BLaER1 (cell line): ENCODE data around the gene CDK7.

ENCODE experiments used
- H3K27ac ChIP-seq: shearing (Covaris generic); formaldehyde crosslinking; 2 replicates; pipeline ENCODE4 v1.8.1; 2022
- H3K27me3 ChIP-seq: shearing (Covaris generic); formaldehyde crosslinking; 2 replicates; pipeline ENCODE4 v1.8.1; 2022
- H3K36me3 ChIP-seq: shearing (Covaris generic); formaldehyde crosslinking; 2 replicates; pipeline ENCODE4 v1.8.1; 2022
- H3K4me1 ChIP-seq: shearing (Covaris generic); formaldehyde crosslinking; 2 replicates; pipeline ENCODE4 v1.8.1; 2022
- H3K4me2 ChIP-seq: shearing (Covaris generic); formaldehyde crosslinking; 2 replicates; pipeline ENCODE4 v1.8.1; 2022
- H3K4me3 ChIP-seq: shearing (Covaris generic); formaldehyde crosslinking; 2 replicates; pipeline ENCODE4 v1.8.1; 2022
- H3K9ac ChIP-seq: shearing (Covaris generic); formaldehyde crosslinking; 2 replicates; pipeline ENCODE4 v1.8.1; 2022
- H3K9me3 ChIP-seq: shearing (Covaris generic); formaldehyde crosslinking; 2 replicates; pipeline ENCODE4 v1.8.1; 2022
- H4K20me1 ChIP-seq: shearing (Covaris generic); formaldehyde crosslinking; 2 replicates; pipeline ENCODE4 v1.8.1; 2022
- Cebpa-rat ChIP-seq: shearing (Covaris generic); IDR thresholded peaks from 2 replicates; pipeline ENCODE4 v1.8.1; 2022

The CDK7 gene

GRCh38 chr5:69257577-69257976, 22.9 kb downstream of the CDK7 start:
- Histone ChIP-seq H3K36me3 (peaks cover 65% of the 10 kb centered on the region), H3K9ac (no peak overlapping the region), H3K4me3 (no peak overlapping the region), H3K27me3 (no peaks in the 10 kb centered on the region), H3K9me3 (no peaks in the 10 kb centered on the region), H3K4me1 (peaks cover 18% of the 10 kb centered on the region), H4K20me1 (no peaks in the 10 kb centered on the region), H3K27ac (no peak overlapping the region), H3K4me2 (peak overlapping the region; percentile 67)
- no peak for TF ChIP-seq Cebpa-rat

- Histone ChIP-seq H3K9ac (no peak overlapping the region), H3K4me1 (peaks cover 18% of the 10 kb centered on the region), H3K4me2 (no peak overlapping the region), H3K27ac (no peak overlapping the region), H4K20me1 (no peaks in the 10 kb centered on the region), H3K4me3 (no peak overlapping the region), H3K36me3 (peaks cover 81% of the 10 kb centered on the region), H3K27me3 (no peaks in the 10 kb centered on the region), H3K9me3 (no peaks in the 10 kb centered on the region)
- TF ChIP-seq Cebpa-rat, result no peak
Observed at GRCh38 chr5:69261034-69261433, 26.3 kb downstream of the CDK7 start.

- Histone ChIP-seq H4K20me1 (no peaks in the 10 kb centered on the region), H3K36me3 (peaks cover 92% of the 10 kb centered on the region), H3K4me2 (no peak overlapping the region), H3K4me1 (no peaks in the 10 kb centered on the region), H3K9me3 (no peaks in the 10 kb centered on the region), H3K9ac (no peak overlapping the region), H3K4me3 (no peak overlapping the region), H3K27ac (no peak overlapping the region), H3K27me3 (no peaks in the 10 kb centered on the region)
- no peak for TF ChIP-seq Cebpa-rat
Observed at GRCh38 chr5:69265931-69266330, 31.2 kb downstream of the CDK7 start.

- H3K9me3 ChIP-seq, result no peaks in the 10 kb centered on the region
- H3K9ac ChIP-seq, result no peak overlapping the region
- H3K4me1 ChIP-seq, result no peaks in the 10 kb centered on the region
- H3K4me2 ChIP-seq, result no peak overlapping the region
- peaks cover 82% of the 10 kb centered on the region for H3K36me3 ChIP-seq
- no peaks in the 10 kb centered on the region for H3K27me3 ChIP-seq
- H4K20me1 ChIP-seq, result no peaks in the 10 kb centered on the region
- TF ChIP-seq Cebpa-rat, result 0 out of 2 replicates have a peak, but pooled peaks have one; percentile 26
- no peak overlapping the region for H3K27ac ChIP-seq
- no peak overlapping the region for H3K4me3 ChIP-seq
Observed at GRCh38 chr5:69268899-69269298, 34.2 kb downstream of the CDK7 start.

GRCh38 chr5:69270840-69271239, 36.2 kb downstream of the CDK7 start:
- Histone ChIP-seq H3K9me3 (no peaks in the 10 kb centered on the region), H3K9ac (no peak overlapping the region), H3K4me2 (no peak overlapping the region), H3K27me3 (no peaks in the 10 kb centered on the region), H4K20me1 (no peaks in the 10 kb centered on the region), H3K36me3 (peaks cover 83% of the 10 kb centered on the region), H3K4me1 (no peaks in the 10 kb centered on the region), H3K27ac (no peak overlapping the region), H3K4me3 (no peak overlapping the region)
- no peak for TF ChIP-seq Cebpa-rat

GRCh38 chr5:69271376-69271775, 36.7 kb downstream of the CDK7 start:
- no peak overlapping the region for H3K4me3 ChIP-seq
- TF ChIP-seq Cebpa-rat, result no peak
- no peaks in the 10 kb centered on the region for H3K27me3 ChIP-seq
- H3K27ac ChIP-seq, result no peak overlapping the region
- H3K9me3 ChIP-seq, result no peaks in the 10 kb centered on the region
- H3K9ac ChIP-seq, result no peak overlapping the region
- no peak overlapping the region for H3K4me2 ChIP-seq
- peaks cover 83% of the 10 kb centered on the region for H3K36me3 ChIP-seq
- H3K4me1 ChIP-seq, result no peaks in the 10 kb centered on the region
- H4K20me1 ChIP-seq, result no peaks in the 10 kb centered on the region

- Histone ChIP-seq H3K4me1 (no peaks in the 10 kb centered on the region), H3K9ac (no peak overlapping the region), H4K20me1 (no peaks in the 10 kb centered on the region), H3K27ac (no peak overlapping the region), H3K27me3 (no peaks in the 10 kb centered on the region), H3K4me3 (no peak overlapping the region), H3K4me2 (no peak overlapping the region), H3K36me3 (peaks cover 80% of the 10 kb centered on the region), H3K9me3 (no peaks in the 10 kb centered on the region)
- no peak for TF ChIP-seq Cebpa-rat
Observed at GRCh38 chr5:69275563-69275962, 40.9 kb downstream of the CDK7 start.

- no peak overlapping the region for H3K9ac ChIP-seq
- no peaks in the 10 kb centered on the region for H3K9me3 ChIP-seq
- peaks cover 79% of the 10 kb centered on the region for H3K36me3 ChIP-seq
- no peaks in the 10 kb centered on the region for H4K20me1 ChIP-seq
- H3K27ac ChIP-seq, result no peak overlapping the region
- no peak for TF ChIP-seq Cebpa-rat
- no peak overlapping the region for H3K4me3 ChIP-seq
- no peak overlapping the region for H3K4me2 ChIP-seq
- no peaks in the 10 kb centered on the region for H3K4me1 ChIP-seq
- H3K27me3 ChIP-seq, result no peaks in the 10 kb centered on the region
Observed at GRCh38 chr5:69276422-69277174, 41.9 kb downstream of the CDK7 start.

- no peaks in the 10 kb centered on the region for H3K4me1 ChIP-seq
- no peak overlapping the region for H3K4me3 ChIP-seq
- no peaks in the 10 kb centered on the region for H3K9me3 ChIP-seq
- no peaks in the 10 kb centered on the region for H3K27me3 ChIP-seq
- no peaks in the 10 kb centered on the region for H4K20me1 ChIP-seq
- H3K27ac ChIP-seq, result no peak overlapping the region
- no peak overlapping the region for H3K4me2 ChIP-seq
- H3K36me3 ChIP-seq, result peaks cover 79% of the 10 kb centered on the region
- no peak overlapping the region for H3K9ac ChIP-seq
- no peak for TF ChIP-seq Cebpa-rat
Observed at GRCh38 chr5:69279517-69279916, 44.8 kb downstream of the CDK7 start.

GRCh38 chr5:69281114-69281513, 46.4 kb downstream of the CDK7 start:
- Histone ChIP-seq H3K9ac (no peak overlapping the region), H3K36me3 (peaks cover 78% of the 10 kb centered on the region), H3K27me3 (no peaks in the 10 kb centered on the region), H3K4me3 (no peak overlapping the region), H3K4me1 (no peaks in the 10 kb centered on the region), H4K20me1 (no peaks in the 10 kb centered on the region), H3K27ac (no peak overlapping the region), H3K9me3 (no peaks in the 10 kb centered on the region), H3K4me2 (no peak overlapping the region)
- TF ChIP-seq Cebpa-rat, result no peak

GRCh38 chr5:69284203-69284602, 49.5 kb downstream of the CDK7 start:
- Histone ChIP-seq H3K36me3 (peaks cover 64% of the 10 kb centered on the region), H3K27me3 (no peaks in the 10 kb centered on the region), H4K20me1 (no peaks in the 10 kb centered on the region), H3K9ac (no peak overlapping the region), H3K27ac (no peak overlapping the region), H3K4me2 (no peak overlapping the region), H3K9me3 (no peaks in the 10 kb centered on the region), H3K4me3 (no peak overlapping the region), H3K4me1 (no peaks in the 10 kb centered on the region)
- no peak for TF ChIP-seq Cebpa-rat
